Measurements from ENCODE around the gene NRP1. TPM values are rescaled to one million over a fixed set of nuclear protein-coding genes. Genes with fewer than 3 reads are reported as not detected.

NRP1 gene
- total and polyA plus RNA-seq, 2 of the 8 experiments (the other 6 are each of a cell fraction or from before 2014, with no cell fraction given): 1.2 to 2.1 TPM

DNA sequence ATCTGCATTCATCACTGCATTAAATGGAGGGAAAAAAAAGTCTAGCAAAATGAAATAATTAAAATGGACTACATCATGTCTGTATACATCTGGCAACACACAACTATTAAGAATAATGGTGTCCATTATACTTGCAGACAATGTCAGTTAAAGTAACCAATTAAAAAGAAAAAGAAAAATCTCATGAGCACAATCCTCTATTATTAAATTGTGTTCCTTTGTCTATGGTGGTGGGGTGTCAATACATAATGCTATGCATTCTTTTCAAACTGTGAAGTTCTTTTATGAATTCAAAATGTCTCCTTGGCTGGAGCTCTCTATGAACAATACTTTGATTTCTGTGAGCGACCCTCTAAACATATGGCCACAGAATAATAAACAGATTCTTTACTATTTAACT is 63.5 kb downstream of the NRP1 start:
- no peak for FAIRE-seq
- WGBS, 2 experiments (ENCODE audit: extremely low coverage in 1 of 2, insufficient coverage in 1 of 2, insufficient read length in 1 of 2, insufficient replicate concordance in 2 of 2, low coverage in 1 of 2, low lambda C conversion rate in 2 of 2, missing lambda C conversion rate in 1 of 2): 95% methylated on average over 1 of the region's 1 CpG; no CpG with 5 or more reads in 1 of the 2 experiments
- CTCF ChIA-PET (ENCODE audit: partially characterized antibody): no interaction called here

More for the DNA sequence above, 63.5 kb downstream of the NRP1 start:
- no peak overlapping the region for H3K23ac ChIP-seq (ENCODE audit: insufficient read length)
- no peak overlapping the region for H3K4ac ChIP-seq (replicated peaks; ENCODE audit: insufficient read length, low read depth, low read length)
- H3K56ac ChIP-seq (replicated peaks; ENCODE audit: insufficient read length, low read depth, low read length): no peak overlapping the region
- H4K5ac ChIP-seq (ENCODE audit: insufficient read length, low read depth, low read length): no peak overlapping the region
- no peak overlapping the region for H3K4me3 ChIP-seq (ENCODE audit: extremely low read depth in 1 of 4, insufficient read depth in 2 of 4, low read depth in 3 of 4, low read length in 4 of 4)
- no peak for DNase-seq (ENCODE audit: low read depth in 1 of 2, low spot score in 2 of 2)
- H3K4me1 ChIP-seq (replicated peaks in 1 of 4; ENCODE audit: control insufficient read depth in 3 of 4, insufficient read depth in 4 of 4, low read length in 3 of 4): peaks cover 2 to 11% (median 7%) of the 10 kb centered on the region in 4 experiments
- no peak overlapping the region for H4K8ac ChIP-seq (ENCODE audit: extremely low read depth, insufficient read depth, low read length)
- H4K20me1 ChIP-seq (replicated peaks in 1 of 2; ENCODE audit: control insufficient read depth in 1 of 2, insufficient read depth in 2 of 2, low read length in 2 of 2): no peaks in the 10 kb centered on the region
- H3K9ac ChIP-seq (replicated peaks in 1 of 4; ENCODE audit: extremely low read depth in 1 of 4, low read depth in 3 of 4, low read length in 3 of 4): no peak overlapping the region
- no peak overlapping the region for H3K4me2 ChIP-seq (ENCODE audit: insufficient read depth in 1 of 2, low read depth in 2 of 2, low read length in 2 of 2)
- no peak overlapping the region for H2BK15ac ChIP-seq (ENCODE audit: low read length)
- H3K27me3 ChIP-seq (replicated peaks in 1 of 4; ENCODE audit: control insufficient read depth in 3 of 4, extremely low read depth in 1 of 4, insufficient read depth in 3 of 4, low read length in 3 of 4): no peaks in the 10 kb centered on the region
- H3K27ac ChIP-seq (ENCODE audit: low read depth, low read length): no peak overlapping the region
- no peak overlapping the region for H3K14ac ChIP-seq (ENCODE audit: insufficient read length)
- H4K91ac ChIP-seq (replicated peaks; ENCODE audit: insufficient read length, low read length): no peak overlapping the region
- H2BK5ac ChIP-seq (ENCODE audit: low read depth, low read length): no peak overlapping the region
- no peak overlapping the region for H2BK20ac ChIP-seq (ENCODE audit: low read length)
- no peaks in the 10 kb centered on the region for H3K79me1 ChIP-seq (ENCODE audit: low read depth, low read length)
- H3K23me2 ChIP-seq (ENCODE audit: low read depth, low read length): no peaks in the 10 kb centered on the region
- H3K79me2 ChIP-seq (ENCODE audit: control insufficient read depth in 1 of 2, insufficient read depth in 2 of 2, low read length in 2 of 2): no peaks in the 10 kb centered on the region
- no peak overlapping the region for H2BK120ac ChIP-seq (replicated peaks; ENCODE audit: low read depth, low read length)
- no peaks in the 10 kb centered on the region for H3K36me3 ChIP-seq (ENCODE audit: control insufficient read depth in 2 of 4, insufficient read depth in 4 of 4, low read length in 3 of 4)
- H2BK12ac ChIP-seq (ENCODE audit: low read depth, low read length): no peak overlapping the region
- H2AK5ac ChIP-seq (ENCODE audit: low read depth, low read length): no peak overlapping the region
- H3K9me3 ChIP-seq (ENCODE audit: insufficient read depth in 2 of 2, low read depth in 1 of 2, low read length in 1 of 2): no peaks in the 10 kb centered on the region
- no peak overlapping the region for H3K18ac ChIP-seq (ENCODE audit: extremely low read depth, low read length)
- TF ChIP-seq POLR2AphosphoS5 (IDR thresholded peaks at IDR 0.05; ENCODE audit: low read depth, low read length) (no peak), RBBP5 (IDR thresholded peaks at IDR 0.05; ENCODE audit: borderline replicate concordance, low read depth, low read length) (no peak)
- POLR2A ChIA-PET (ENCODE audit: partially characterized antibody): no interaction called here
- no peak overlapping the region for H2AFZ ChIP-seq (ENCODE audit: low read length)
